Testis (tissue), 3 donors: ENCODE results near the gene WLS. TPM values are rescaled to one million over a fixed set of nuclear protein-coding genes. Genes with fewer than 3 reads are reported as not detected.

Experiments used
- DNase-seq: peaks from one replicate; pipeline ENCODE4 v3.0.0-alpha.2; 2019
- H3K27ac ChIP-seq, 2 donors: fragments of 200-600 bp; sonication (generic); one replicate each; pipeline ENCODE4 v1.5.1; 2019
- H3K27me3 ChIP-seq: fragments of 200-600 bp; sonication (generic); one replicate; pipeline ENCODE4 v1.5.1; 2019
- H3K36me3 ChIP-seq: fragments of 200-600 bp; sonication (generic); one replicate; pipeline ENCODE4 v1.5.1; 2017; ENCODE audit warnings: low read depth; ENCODE audit errors: missing control alignments
- H3K4me1 ChIP-seq: fragments of 200-600 bp; sonication (generic); one replicate; pipeline ENCODE4 v1.5.1; 2019
- H3K4me3 ChIP-seq, 2 donors: fragments of 200-600 bp; sonication (generic); one replicate each; pipeline ENCODE4 v1.5.1; 2017 to 2019
- H3K9me3 ChIP-seq: fragments of 200-600 bp; sonication (generic); one replicate; pipeline ENCODE4 v1.5.1; 2017
- POLR2A ChIP-seq: fragments of 450-650 bp; IDR thresholded peaks from one replicate; pipeline ENCODE4 v1.6.1; 2017; ENCODE audit warnings: antibody characterized with exemption, mild to moderate bottlenecking, moderate library complexity
- WGBS, 2 donors: methylation state at CpG; one replicate each; pipeline ENCODE4 v1.1.5; 2018; 5-methylcytosine and 5-hydroxymethylcytosine counted together
- intact Hi-C: fragments of 100-400 bp; cut with DNase I; formaldehyde crosslinking; loops from one replicate; pipeline ENCODE4 v1.15.1; 2023; ENCODE audit warnings: low total_unique reads
- polyA plus RNA-seq: library from polyadenylated mRNA; stranded (reverse); fragments of 350-450 nt; fragmentation: Illumina TruSeq; extraction: RNeasy Lipid Tissue Mini Kit (QIAGEN cat#74804); gene quantifications from one replicate; pipeline ENCODE4 v1.2.3, GENCODE V29; 2014; ENCODE audit warnings: low read depth, low replicate concordance; ENCODE audit not compliant: insufficient read depth
- total RNA-seq, 2 donors: library from RNA; depleted of rRNA; stranded (reverse); fragments of >200 nt; gene quantifications; one replicate each; pipeline ENCODE4 v1.2.3, GENCODE V29; 2016
- TF ChIP-seq, protein P1 (sequence below), 3 experiments: fragments of 450-650 bp in 2 of 3; fragments of 200-600 bp in 1 of 3; sonication (generic) in 1 of 3; IDR thresholded peaks; one replicate each; pipeline ENCODE4 v1.5.1; 2016 to 2019; ENCODE audit warnings: antibody characterized with exemption in 3 of 3, mild to moderate bottlenecking in 2 of 3, moderate library complexity in 1 of 3

Gene WLS
- total and polyA plus RNA-seq, 3 donors from 2014 or later, result 32.6 to 93.7 (median 75.5) TPM

DNA sequence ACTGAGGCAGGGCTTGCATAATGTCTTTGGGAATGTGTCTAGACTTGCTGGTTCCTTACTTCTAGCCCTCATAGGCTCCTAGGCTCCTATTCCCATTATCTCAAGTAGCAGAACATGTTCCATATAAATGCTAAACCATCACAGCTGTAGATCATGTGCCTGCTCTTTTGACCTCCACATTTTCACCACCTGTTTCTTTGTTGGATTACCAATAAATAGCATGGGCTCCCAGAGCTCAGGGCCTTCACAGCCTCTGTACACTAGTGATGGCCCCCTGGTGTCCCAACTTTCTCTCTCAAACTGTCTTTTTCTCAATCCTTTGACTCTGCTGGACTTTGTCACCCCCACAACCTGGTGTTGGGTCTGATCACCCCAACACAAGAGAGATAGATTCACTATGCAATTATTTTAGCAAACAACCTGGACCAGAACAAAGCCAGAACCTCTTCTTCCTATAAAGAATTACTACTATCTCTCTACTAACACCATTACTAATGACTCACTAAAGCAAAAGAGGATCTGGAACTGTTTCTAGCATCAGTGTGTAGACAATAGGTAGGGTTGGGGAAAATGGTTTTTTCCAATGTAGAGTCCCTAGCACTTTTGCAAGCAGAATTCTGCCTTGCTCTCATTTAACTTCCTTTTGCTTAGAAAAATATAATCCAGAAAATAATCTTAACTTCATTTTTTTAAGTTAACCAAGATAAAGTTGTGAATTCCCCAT, 51.7 kb downstream of the WLS start:
- Histone ChIP-seq H3K27me3 (no peaks in the 10 kb centered on the region), H3K27ac (no peak overlapping the region), H3K4me1 (peaks cover 10% of the 10 kb centered on the region), H3K36me3 (no peaks in the 10 kb centered on the region), H3K9me3 (no peaks in the 10 kb centered on the region), H3K4me3 (no peak overlapping the region)
- TF ChIP-seq, protein P1, sequence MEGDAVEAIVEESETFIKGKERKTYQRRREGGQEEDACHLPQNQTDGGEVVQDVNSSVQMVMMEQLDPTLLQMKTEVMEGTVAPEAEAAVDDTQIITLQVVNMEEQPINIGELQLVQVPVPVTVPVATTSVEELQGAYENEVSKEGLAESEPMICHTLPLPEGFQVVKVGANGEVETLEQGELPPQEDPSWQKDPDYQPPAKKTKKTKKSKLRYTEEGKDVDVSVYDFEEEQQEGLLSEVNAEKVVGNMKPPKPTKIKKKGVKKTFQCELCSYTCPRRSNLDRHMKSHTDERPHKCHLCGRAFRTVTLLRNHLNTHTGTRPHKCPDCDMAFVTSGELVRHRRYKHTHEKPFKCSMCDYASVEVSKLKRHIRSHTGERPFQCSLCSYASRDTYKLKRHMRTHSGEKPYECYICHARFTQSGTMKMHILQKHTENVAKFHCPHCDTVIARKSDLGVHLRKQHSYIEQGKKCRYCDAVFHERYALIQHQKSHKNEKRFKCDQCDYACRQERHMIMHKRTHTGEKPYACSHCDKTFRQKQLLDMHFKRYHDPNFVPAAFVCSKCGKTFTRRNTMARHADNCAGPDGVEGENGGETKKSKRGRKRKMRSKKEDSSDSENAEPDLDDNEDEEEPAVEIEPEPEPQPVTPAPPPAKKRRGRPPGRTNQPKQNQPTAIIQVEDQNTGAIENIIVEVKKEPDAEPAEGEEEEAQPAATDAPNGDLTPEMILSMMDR (IDR thresholded peaks at IDR 0.05), result no peak
- TF ChIP-seq POLR2A, result no peak
- no peak for DNase-seq
- intact Hi-C loops, result no loop called here

GRCh38 chr1:68178821-68179490, 53.4 kb downstream of the WLS start:
- no peaks in the 10 kb centered on the region for H3K9me3 ChIP-seq
- no peak for TF ChIP-seq POLR2A
- TF ChIP-seq, protein P1 (IDR thresholded peaks at IDR 0.05), result no peak
- WGBS, 2 donors, result 80 to 87% methylated on average over 4 of the region's 4 CpGs
- H3K4me1 ChIP-seq, result peaks cover 15% of the 10 kb centered on the region
- intact Hi-C loops, result no loop called here
- H3K36me3 ChIP-seq, result no peaks in the 10 kb centered on the region
- no peak overlapping the region for H3K27ac ChIP-seq
- no peak for DNase-seq
- no peak overlapping the region for H3K4me3 ChIP-seq
- no peaks in the 10 kb centered on the region for H3K27me3 ChIP-seq

DNA sequence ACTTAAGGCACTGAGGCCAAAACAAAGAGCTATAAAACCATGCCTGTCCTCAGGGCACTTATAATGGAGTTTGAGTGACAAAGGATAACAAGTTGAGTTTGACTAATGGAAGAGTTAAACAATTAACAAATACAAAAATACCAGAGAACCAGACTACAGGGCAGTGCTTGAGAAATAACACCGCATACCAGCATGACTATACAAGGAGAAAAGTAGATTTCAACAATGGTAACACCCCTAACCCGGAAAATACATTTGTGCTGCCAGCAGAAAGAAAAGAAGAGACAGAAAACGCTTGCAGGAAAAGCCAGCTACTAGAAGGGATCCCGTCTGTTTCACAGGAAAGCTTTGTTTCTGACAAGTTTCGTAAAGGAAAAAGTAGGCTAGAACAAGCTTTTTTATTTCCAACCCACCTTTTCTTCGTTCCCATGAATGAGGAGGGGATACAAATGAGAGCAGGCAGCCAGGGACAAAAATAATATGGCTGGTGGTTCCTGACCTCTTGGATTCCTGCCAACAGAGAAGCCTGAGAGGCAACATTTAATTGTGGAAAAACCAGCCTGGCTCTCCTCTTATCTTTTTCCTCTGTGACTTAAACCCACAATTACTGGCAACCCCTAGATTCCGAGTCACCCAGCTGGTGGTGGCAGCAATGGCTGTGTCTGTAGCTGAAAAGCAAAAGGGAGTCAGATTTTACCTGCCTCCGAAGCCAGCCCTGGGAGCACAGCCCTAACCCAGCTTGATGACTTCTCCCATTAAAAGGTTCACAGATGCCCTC, 56.5 kb downstream of the WLS start:
- TF ChIP-seq, protein P1 (IDR thresholded peaks at IDR 0.05), result no peak
- TF ChIP-seq POLR2A, result no peak
- DNase-seq, result no peak
- Histone ChIP-seq H3K9me3 (no peaks in the 10 kb centered on the region), H3K27me3 (no peaks in the 10 kb centered on the region), H3K4me3 (no peak overlapping the region), H3K4me1 (peaks cover 26% of the 10 kb centered on the region), H3K36me3 (no peaks in the 10 kb centered on the region), H3K27ac (peak overlapping the region in 1 of 2 donors; percentile 67)
- WGBS, 2 donors, result 53 to 56% methylated on average over 8 of the region's 8 CpGs
- intact Hi-C loops, result no loop called here

- no peak for TF ChIP-seq POLR2A
- TF ChIP-seq, protein P1 (IDR thresholded peaks at IDR 0.05), result no peak
- Histone ChIP-seq H3K36me3 (no peaks in the 10 kb centered on the region), H3K4me1 (peaks cover 26% of the 10 kb centered on the region), H3K4me3 (no peak overlapping the region), H3K9me3 (no peaks in the 10 kb centered on the region), H3K27ac (peak overlapping the region; percentile 55 to 67), H3K27me3 (no peaks in the 10 kb centered on the region)
- 72 to 88% methylated on average over 1 of the region's 1 CpG for WGBS, 2 donors
- no peak for DNase-seq
- intact Hi-C loops, result no loop called here
Measured at GRCh38 chr1:68174738-68175113, 57.6 kb downstream of the WLS start.
